NT2/D1 (cell line): Measurements from ENCODE around the gene EIF5.

Source experiments
- YY1 ChIP-seq: IDR thresholded peaks from 2 replicates; pipeline ENCODE4 v1.6.1; 2011; ENCODE audit not compliant: insufficient read length, insufficient read depth
- ZNF274 ChIP-seq: IDR thresholded peaks from 2 replicates; pipeline ENCODE4 v1.6.1; 2011; ENCODE audit warnings: mild to moderate bottlenecking, low read depth, low read length

GRCh38 chr14:103372017-103372416 is 38.0 kb downstream of the EIF5 start:
- no peak for TF ChIP-seq ZNF274
- TF ChIP-seq YY1, result no peak
